Left lung (tissue), 10 donors: ENCODE results near the gene LRMDA. TPM values are rescaled to one million over a fixed set of nuclear protein-coding genes. Genes with fewer than 3 reads are reported as not detected.

Experiments
- ATAC-seq: fragments of 200-7000 bp; cut with Tn5 transposase; one replicate; pipeline ENCODE4 v1.9.1; 2020; ENCODE audit warnings: moderate library complexity
- DNase-seq, 4 donors: peaks; one replicate each; pipeline ENCODE4 v3.0.0-alpha.2; 2013 to 2020
- H3K27ac ChIP-seq, 2 donors: fragments of 200-600 bp; sonication (generic) in 1 of 2; one replicate each; pipeline versions ENCODE4 v1.5.0 to v1.8.0; 2020 to 2021
- H3K27me3 ChIP-seq, 2 donors: fragments of 200-600 bp; sonication (generic) in 1 of 2; one replicate each; pipeline versions ENCODE4 v1.5.0 to v1.8.0; 2020 to 2021
- H3K36me3 ChIP-seq, 2 donors: fragments of 200-600 bp; sonication (generic) in 1 of 2; one replicate each; pipeline versions ENCODE4 v1.5.0 to v1.8.0; 2020 to 2021
- H3K4me1 ChIP-seq, 2 donors: fragments of 200-600 bp; one replicate each; pipeline ENCODE4 v1.8.0; 2021
- H3K4me3 ChIP-seq, 2 donors: fragments of 200-600 bp; sonication (generic) in 1 of 2; one replicate each; pipeline versions ENCODE4 v1.5.0 to v1.8.0; 2020 to 2021; ENCODE audit warnings: mild to moderate bottlenecking in 1 of 2
- H3K9me3 ChIP-seq, 2 donors: fragments of 200-600 bp; sonication (generic) in 1 of 2; one replicate each; pipeline versions ENCODE4 v1.5.0 to v1.8.0; 2020 to 2021
- intact Hi-C, 2 donors: fragments of 100-400 bp; cut with DNase I; formaldehyde crosslinking; loops; one replicate each; pipeline versions ENCODE4 v1.11.2 to v1.14.2; 2022
- polyA plus RNA-seq, 6 donors: library from polyadenylated mRNA; unstranded; fragments of 120-200 nt; gene quantifications; one replicate each; pipeline ENCODE4 v1.2.1, GENCODE V29; 2013; ENCODE audit not compliant: insufficient read length in 6 of 6
- total RNA-seq, 2 donors: library from RNA; stranded (reverse); fragmentation: NEBNext Ultra II Directional; extraction: Animal tissue kit (Norgen Biotek cat#: 25700); gene quantifications; one replicate each; pipeline ENCODE4 v1.2.1, GENCODE V29; 2021
- TF ChIP-seq, protein P1 (sequence below), 2 donors: fragments of 200-600 bp; sonication (generic) in 1 of 2; IDR thresholded peaks; one replicate each; pipeline versions ENCODE4 v1.5.0 to v1.8.0; 2021; ENCODE audit warnings: antibody characterized with exemption in 2 of 2
- donor health status: DM: no; HTN: yes; CAD: no.
- donor health status: DM: no; HTN: no; CAD: no.

Gene LRMDA
- total and polyA plus RNA-seq, 8 donors, result 13.9 to 23.6 (median 18.7) TPM

DNA sequence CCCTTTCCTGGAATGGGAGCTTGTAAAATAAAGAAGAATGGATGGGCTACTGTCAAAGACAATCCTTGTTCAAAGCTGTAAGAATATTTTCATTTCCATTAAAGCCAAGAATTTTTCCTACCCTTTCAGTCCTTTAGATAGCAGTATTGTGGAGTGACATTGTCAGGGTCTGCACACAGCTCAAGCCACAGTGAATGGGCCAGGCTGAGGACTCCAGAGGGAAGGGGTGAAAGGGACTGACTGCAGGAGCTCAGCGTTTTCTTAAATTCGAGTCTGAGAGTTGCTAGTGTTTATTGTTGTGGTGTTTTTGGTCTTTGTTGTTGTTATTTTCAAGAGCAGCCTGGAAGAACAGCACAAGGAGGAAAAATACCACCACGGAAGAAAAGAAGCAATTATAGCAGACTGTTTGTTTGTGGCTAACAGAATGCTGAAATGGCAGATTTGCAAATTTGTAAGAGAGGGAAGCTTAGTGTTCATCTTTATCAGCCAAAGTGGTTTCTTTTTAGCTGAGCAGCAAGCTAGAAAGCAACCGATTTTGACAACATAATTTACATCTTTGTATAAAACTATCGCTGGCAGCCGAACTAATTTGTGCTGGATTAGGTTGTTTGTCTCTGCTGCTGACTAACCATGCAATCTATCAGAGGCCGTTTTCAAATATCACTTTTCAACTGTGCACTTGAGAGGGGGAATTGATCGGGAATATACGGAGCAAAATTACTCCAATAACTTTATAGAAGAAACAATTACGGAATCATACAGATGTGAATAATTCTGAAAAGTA lies 192.1 kb downstream of the LRMDA start:
- TF ChIP-seq, protein P1, sequence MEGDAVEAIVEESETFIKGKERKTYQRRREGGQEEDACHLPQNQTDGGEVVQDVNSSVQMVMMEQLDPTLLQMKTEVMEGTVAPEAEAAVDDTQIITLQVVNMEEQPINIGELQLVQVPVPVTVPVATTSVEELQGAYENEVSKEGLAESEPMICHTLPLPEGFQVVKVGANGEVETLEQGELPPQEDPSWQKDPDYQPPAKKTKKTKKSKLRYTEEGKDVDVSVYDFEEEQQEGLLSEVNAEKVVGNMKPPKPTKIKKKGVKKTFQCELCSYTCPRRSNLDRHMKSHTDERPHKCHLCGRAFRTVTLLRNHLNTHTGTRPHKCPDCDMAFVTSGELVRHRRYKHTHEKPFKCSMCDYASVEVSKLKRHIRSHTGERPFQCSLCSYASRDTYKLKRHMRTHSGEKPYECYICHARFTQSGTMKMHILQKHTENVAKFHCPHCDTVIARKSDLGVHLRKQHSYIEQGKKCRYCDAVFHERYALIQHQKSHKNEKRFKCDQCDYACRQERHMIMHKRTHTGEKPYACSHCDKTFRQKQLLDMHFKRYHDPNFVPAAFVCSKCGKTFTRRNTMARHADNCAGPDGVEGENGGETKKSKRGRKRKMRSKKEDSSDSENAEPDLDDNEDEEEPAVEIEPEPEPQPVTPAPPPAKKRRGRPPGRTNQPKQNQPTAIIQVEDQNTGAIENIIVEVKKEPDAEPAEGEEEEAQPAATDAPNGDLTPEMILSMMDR (IDR thresholded peaks at IDR 0.05), result no peak
- no peak for DNase-seq
- no peaks in the 10 kb centered on the region for H3K4me1 ChIP-seq
- no peaks in the 10 kb centered on the region for H3K9me3 ChIP-seq
- no peak overlapping the region for H3K4me3 ChIP-seq
- intact Hi-C loops, result no loop called here
- no peak for ATAC-seq
- H3K27ac ChIP-seq, result no peak overlapping the region
- no peaks in the 10 kb centered on the region for H3K36me3 ChIP-seq
- no peaks in the 10 kb centered on the region for H3K27me3 ChIP-seq

DNA sequence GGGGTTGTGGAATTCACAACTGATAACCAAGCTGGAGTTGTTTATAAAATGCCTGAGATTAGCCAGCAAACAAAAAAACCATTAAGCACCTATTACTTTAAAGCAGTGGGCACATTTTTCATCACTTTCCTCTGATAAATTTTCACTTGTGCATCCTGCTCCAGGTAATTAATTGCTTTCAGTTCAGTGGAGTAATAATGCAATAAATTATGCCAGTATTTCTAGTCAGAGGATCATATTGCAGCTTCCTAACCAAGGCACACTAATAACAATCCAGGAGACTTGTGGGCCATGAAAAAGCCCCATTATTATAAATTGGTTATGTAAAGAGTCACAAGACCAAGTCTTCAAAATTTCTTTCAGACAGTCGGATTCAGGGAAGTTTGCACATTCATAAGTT lies 193.2 kb downstream of the LRMDA start:
- Histone ChIP-seq H3K27ac (no peak overlapping the region), H3K9me3 (no peaks in the 10 kb centered on the region), H3K36me3 (no peaks in the 10 kb centered on the region), H3K27me3 (no peaks in the 10 kb centered on the region), H3K4me1 (no peaks in the 10 kb centered on the region), H3K4me3 (no peak overlapping the region)
- DNase-seq (no peak), ATAC-seq (no peak)
- intact Hi-C loops, result no loop called here
- TF ChIP-seq, protein P1 (IDR thresholded peaks at IDR 0.05), result no peak

DNA sequence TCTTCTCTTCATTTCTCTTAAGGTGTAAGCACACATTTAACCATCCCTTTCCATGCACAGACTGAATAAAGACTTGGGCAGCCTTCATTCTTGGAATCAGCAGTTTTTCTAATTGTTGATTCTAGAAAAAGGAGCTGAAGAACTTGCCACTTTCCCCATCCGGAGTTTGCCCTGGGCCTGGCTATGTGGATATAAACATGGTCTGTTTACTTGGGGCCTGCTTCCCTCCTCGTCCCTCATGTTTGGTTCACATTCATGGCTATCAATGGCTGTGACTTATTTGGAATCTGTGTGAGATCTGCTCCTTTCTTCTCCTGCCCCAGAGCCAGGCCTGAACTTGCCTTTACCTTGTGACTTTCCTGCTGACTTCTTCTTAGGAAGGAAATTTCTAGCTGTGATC lies 199.3 kb downstream of the LRMDA start:
- no peaks in the 10 kb centered on the region for H3K27me3 ChIP-seq
- intact Hi-C loops, result no loop called here
- ATAC-seq (no peak), DNase-seq (no peak)
- H3K4me3 ChIP-seq, result no peak overlapping the region
- H3K9me3 ChIP-seq, result no peaks in the 10 kb centered on the region
- no peaks in the 10 kb centered on the region for H3K36me3 ChIP-seq
- TF ChIP-seq, protein P1 (IDR thresholded peaks at IDR 0.05), result no peak
- H3K4me1 ChIP-seq, result no peaks in the 10 kb centered on the region
- H3K27ac ChIP-seq, result no peak overlapping the region

DNA sequence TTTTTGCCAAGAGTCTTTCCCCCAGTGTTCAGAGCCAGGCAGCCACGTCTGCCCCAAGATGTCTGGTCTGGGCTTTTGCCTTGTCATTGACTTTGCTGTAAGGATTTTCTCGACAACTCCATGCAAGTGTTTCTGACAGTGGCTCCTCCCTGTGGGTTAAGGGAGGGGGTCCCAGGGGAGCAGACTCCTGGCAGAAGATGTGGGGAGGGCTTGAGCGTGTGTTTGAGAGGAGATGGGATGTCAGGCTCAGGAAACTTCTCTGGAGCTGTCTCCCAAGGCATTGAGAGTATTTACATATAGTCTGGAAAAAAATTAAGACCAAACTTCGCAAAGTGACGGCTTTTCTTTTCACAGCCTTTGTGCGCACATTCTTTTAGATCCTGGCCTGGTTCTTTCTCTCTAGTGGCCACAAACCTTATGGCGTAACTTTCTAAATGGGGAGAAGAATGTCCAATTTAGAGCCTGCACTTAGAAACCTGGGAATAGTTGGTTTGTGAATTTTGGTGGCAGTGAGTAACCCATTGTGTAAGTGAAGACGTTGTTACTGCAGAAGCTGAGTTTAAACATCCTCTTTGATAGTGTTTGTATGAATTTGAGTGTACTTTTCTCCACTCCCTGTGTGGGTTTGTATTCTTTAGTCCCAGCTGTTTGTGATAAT lies 201.5 kb downstream of the LRMDA start:
- intact Hi-C loops, result no loop called here
- ATAC-seq, result no peak
- H3K27ac ChIP-seq, result no peak overlapping the region
- DNase-seq, result no peak
- H3K27me3 ChIP-seq, result no peaks in the 10 kb centered on the region
- no peaks in the 10 kb centered on the region for H3K36me3 ChIP-seq
- TF ChIP-seq, protein P1 (IDR thresholded peaks at IDR 0.05), result no peak
- no peak overlapping the region for H3K4me3 ChIP-seq
- H3K4me1 ChIP-seq, result no peaks in the 10 kb centered on the region
- H3K9me3 ChIP-seq, result no peaks in the 10 kb centered on the region

DNA sequence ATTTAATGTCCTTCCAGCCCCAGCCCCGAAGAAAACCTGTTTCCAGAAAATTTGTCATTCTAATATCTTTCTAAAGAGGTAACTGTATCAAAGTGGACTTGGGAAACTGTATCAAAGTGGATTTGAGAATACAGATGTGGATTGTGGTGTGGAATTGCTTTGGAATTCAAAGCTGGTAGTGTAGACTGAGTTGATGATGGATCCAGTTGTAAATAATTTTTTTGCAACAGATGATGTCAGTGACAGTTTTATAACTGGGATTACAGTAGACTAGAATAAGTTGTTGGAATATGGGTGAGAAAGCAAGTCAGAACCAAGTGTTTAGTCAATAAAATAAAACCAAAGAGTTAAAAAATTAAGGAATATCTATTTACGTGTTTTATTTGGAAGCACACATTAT lies 202.1 kb downstream of the LRMDA start:
- ATAC-seq, result no peak
- TF ChIP-seq, protein P1 (IDR thresholded peaks at IDR 0.05), result no peak
- no peaks in the 10 kb centered on the region for H3K4me1 ChIP-seq

More for the DNA sequence above, 202.1 kb downstream of the LRMDA start:
- Histone ChIP-seq H3K4me3 (no peak overlapping the region), H3K36me3 (no peaks in the 10 kb centered on the region), H3K9me3 (no peaks in the 10 kb centered on the region), H3K27ac (no peak overlapping the region), H3K27me3 (no peaks in the 10 kb centered on the region)
- no peak for DNase-seq
- intact Hi-C loops, result no loop called here
